ENCODE results near the gene MAST3. TPM values are rescaled to one million over a fixed set of nuclear protein-coding genes. Genes with fewer than 3 reads are reported as not detected.
A peak's percentile ranks its signal among the peaks of the same experiment; 100 is the strongest.

MAST3 gene
- polyA plus RNA-seq, 3 donors: 6.8 to 34.0 (median 12.4) TPM

DNA sequence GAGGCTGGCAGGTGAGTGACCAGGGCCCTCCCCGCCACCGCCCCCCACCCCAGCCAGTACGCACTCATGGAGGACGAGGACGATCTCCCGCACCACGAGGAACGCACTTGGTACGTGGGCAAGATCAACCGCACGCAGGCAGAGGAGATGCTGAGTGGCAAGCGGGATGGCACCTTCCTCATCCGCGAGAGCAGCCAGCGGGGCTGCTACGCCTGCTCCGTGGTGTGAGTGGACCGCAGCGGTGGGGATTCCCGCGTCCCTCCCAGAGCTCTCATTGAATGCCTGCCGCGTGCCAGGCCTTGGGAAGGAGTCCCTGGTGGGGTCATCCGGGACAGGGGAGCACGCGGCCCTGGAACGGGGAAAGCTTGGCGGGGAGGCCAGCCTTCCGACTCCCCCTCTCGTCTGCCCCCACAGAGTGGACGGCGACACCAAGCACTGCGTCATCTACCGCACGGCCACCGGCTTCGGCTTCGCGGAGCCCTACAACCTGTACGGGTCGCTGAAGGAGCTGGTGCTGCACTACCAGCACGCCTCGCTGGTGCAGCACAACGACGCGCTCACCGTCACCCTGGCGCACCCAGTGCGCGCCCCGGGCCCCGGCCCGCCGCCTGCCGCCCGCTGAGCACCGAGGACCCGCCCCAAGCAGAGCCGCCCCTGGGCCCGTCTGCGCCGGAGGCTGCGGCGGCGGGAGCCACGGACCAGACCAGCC lies 71.2 kb downstream of the MAST3 start:
- peak overlapping the region in 2 of 3 experiments; percentile 41 to 100 for H3K4me3 ChIP-seq (replicated peaks in 1 of 3; ENCODE audit: low read depth in 2 of 3, low read length in 3 of 3)
- peaks cover 4% of the 10 kb centered on the region for H4K20me1 ChIP-seq (ENCODE audit: insufficient read depth, low read length)
- Mint-ChIP-seq H3K9me3 (peaks cover 0 to 2% (median 0%) of the 10 kb centered on the region in 7 donors), H3K36me3 (peaks cover 24 to 36% of the 10 kb centered on the region in 2 donors), H3K4me3 (peak overlapping the region; percentile 62 to 63), H3K27me3 (ENCODE audit: low read depth in 3 of 3) (peaks cover 0 to 1% (median 0%) of the 10 kb centered on the region in 3 donors), H3K4me1 (peaks cover 51% of the 10 kb centered on the region), H3K27ac (peak overlapping the region; percentile 84 to 100 (median 100))
- H3K9ac ChIP-seq (ENCODE audit: insufficient read depth, low read length, poor library complexity, severe bottlenecking): peak overlapping the region; percentile 96
- H2AFZ ChIP-seq (ENCODE audit: insufficient read depth, low read depth, low read length, poor library complexity, severe bottlenecking): no peak overlapping the region
- peaks cover 27% of the 10 kb centered on the region for H3K79me2 ChIP-seq (ENCODE audit: insufficient read depth, low read length)
- peak overlapping the region; percentile 99 for H3K27ac ChIP-seq (ENCODE audit: low read depth in 1 of 2, low read length in 2 of 2)
- intact Hi-C loops (cut with micrococcal nuclease): loop anchor here in 1 of 2 donors (5.0 kb wide), 1 partner anchor 57 kb away; no protein-coding TSS in a partner anchor
- H3K9me3 ChIP-seq (replicated peaks in 1 of 2; ENCODE audit: control insufficient read depth in 1 of 2, insufficient read depth in 1 of 2, low read length in 2 of 2): no peaks in the 10 kb centered on the region
- 95% methylated on average over 61 of the region's 66 CpGs for WGBS (ENCODE audit: insufficient coverage)
- TF ChIP-seq, protein P1, sequence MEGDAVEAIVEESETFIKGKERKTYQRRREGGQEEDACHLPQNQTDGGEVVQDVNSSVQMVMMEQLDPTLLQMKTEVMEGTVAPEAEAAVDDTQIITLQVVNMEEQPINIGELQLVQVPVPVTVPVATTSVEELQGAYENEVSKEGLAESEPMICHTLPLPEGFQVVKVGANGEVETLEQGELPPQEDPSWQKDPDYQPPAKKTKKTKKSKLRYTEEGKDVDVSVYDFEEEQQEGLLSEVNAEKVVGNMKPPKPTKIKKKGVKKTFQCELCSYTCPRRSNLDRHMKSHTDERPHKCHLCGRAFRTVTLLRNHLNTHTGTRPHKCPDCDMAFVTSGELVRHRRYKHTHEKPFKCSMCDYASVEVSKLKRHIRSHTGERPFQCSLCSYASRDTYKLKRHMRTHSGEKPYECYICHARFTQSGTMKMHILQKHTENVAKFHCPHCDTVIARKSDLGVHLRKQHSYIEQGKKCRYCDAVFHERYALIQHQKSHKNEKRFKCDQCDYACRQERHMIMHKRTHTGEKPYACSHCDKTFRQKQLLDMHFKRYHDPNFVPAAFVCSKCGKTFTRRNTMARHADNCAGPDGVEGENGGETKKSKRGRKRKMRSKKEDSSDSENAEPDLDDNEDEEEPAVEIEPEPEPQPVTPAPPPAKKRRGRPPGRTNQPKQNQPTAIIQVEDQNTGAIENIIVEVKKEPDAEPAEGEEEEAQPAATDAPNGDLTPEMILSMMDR (IDR thresholded peaks at IDR 0.05): no peak
- H3K4me1 ChIP-seq (ENCODE audit: control insufficient read depth in 1 of 2, insufficient read depth in 2 of 2, low read length in 2 of 2): peaks cover 57 to 62% of the 10 kb centered on the region in 2 donors
- H3K4me2 ChIP-seq (replicated peaks; ENCODE audit: extremely low read depth, low read length, poor library complexity, severe bottlenecking): peak overlapping the region; percentile 76
- H3K27me3 ChIP-seq (ENCODE audit: control insufficient read depth in 2 of 2, insufficient read depth in 2 of 2, low read length in 2 of 2): no peaks in the 10 kb centered on the region
- H3K36me3 ChIP-seq (replicated peaks in 1 of 2; ENCODE audit: control insufficient read depth in 1 of 2, insufficient read depth in 2 of 2, low read length in 2 of 2): peaks cover 15 to 21% of the 10 kb centered on the region in 2 donors
- no peak for DNase-seq

DNA sequence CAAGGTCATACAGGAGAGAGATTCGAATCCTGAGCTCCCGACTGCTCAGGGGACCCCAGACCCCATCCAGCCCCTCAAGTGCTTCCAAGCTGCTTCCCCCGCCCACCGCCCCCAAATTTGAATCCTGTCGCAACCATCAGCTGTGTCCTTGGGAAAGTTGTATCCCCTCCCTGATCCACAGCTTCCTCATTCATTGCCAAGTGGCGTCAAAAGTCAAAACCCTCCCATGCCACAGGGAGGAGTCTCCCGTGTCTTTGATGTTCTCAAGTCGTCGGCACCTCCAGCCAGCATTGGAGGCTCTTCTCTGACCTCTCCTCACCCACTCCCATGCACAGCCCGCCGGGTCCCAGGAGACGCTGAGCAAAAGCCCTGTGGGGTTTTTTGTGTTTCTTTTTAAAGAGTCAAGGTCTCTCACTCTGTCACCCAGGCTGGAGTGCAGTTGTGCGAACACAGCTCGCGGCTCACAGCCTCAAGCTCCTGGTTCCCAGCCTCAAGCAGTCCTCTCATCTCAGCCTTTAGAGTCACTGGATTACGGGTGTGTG lies 73.2 kb downstream of the MAST3 start:
- Mint-ChIP-seq H3K27me3 (ENCODE audit: low read depth in 3 of 3) (no peaks in the 10 kb centered on the region), H3K9me3 (peaks cover 0 to 2% (median 0%) of the 10 kb centered on the region in 7 donors), H3K36me3 (peaks cover 31 to 47% of the 10 kb centered on the region in 2 donors), H3K4me3 (peak overlapping the region; percentile 81 to 85), H3K27ac (peak overlapping the region; percentile 100), H3K4me1 (peaks cover 60% of the 10 kb centered on the region)
- Histone ChIP-seq H3K27me3 (ENCODE audit: control insufficient read depth in 2 of 2, insufficient read depth in 2 of 2, low read length in 2 of 2) (no peaks in the 10 kb centered on the region), H3K27ac (ENCODE audit: low read depth in 1 of 2, low read length in 2 of 2) (peak overlapping the region; percentile 99), H3K36me3 (replicated peaks in 1 of 2; ENCODE audit: control insufficient read depth in 1 of 2, insufficient read depth in 2 of 2, low read length in 2 of 2) (peaks cover 20 to 32% of the 10 kb centered on the region in 2 donors), H2AFZ (ENCODE audit: insufficient read depth, low read depth, low read length, poor library complexity, severe bottlenecking) (no peak overlapping the region), H3K4me1 (ENCODE audit: control insufficient read depth in 1 of 2, insufficient read depth in 2 of 2, low read length in 2 of 2) (peaks cover 68 to 74% of the 10 kb centered on the region in 2 donors), H3K9ac (ENCODE audit: insufficient read depth, low read length, poor library complexity, severe bottlenecking) (peak overlapping the region; percentile 96), H3K4me3 (replicated peaks in 1 of 3; ENCODE audit: low read depth in 2 of 3, low read length in 3 of 3) (peak overlapping the region in 2 of 3 experiments; percentile 41 to 100), H3K79me2 (ENCODE audit: insufficient read depth, low read length) (peaks cover 47% of the 10 kb centered on the region), H4K20me1 (ENCODE audit: insufficient read depth, low read length) (peaks cover 24% of the 10 kb centered on the region), H3K4me2 (replicated peaks; ENCODE audit: extremely low read depth, low read length, poor library complexity, severe bottlenecking) (peak overlapping the region; percentile 70), H3K9me3 (replicated peaks in 1 of 2; ENCODE audit: control insufficient read depth in 1 of 2, insufficient read depth in 1 of 2, low read length in 2 of 2) (no peaks in the 10 kb centered on the region)
- intact Hi-C loops (cut with micrococcal nuclease): loop anchor here in 1 of 2 donors (5.0 kb wide), 1 partner anchor 222 kb away; no protein-coding TSS in a partner anchor
- 62% methylated on average over 7 of the region's 16 CpGs for WGBS (ENCODE audit: insufficient coverage)
- TF ChIP-seq, protein P1 (IDR thresholded peaks at IDR 0.05): no peak
- DNase-seq: peak; percentile 85 to 92 (median 91)

Data from CD14-positive monocyte (primary cell).